ENCODE results near the gene PTDSS2.

DNA sequence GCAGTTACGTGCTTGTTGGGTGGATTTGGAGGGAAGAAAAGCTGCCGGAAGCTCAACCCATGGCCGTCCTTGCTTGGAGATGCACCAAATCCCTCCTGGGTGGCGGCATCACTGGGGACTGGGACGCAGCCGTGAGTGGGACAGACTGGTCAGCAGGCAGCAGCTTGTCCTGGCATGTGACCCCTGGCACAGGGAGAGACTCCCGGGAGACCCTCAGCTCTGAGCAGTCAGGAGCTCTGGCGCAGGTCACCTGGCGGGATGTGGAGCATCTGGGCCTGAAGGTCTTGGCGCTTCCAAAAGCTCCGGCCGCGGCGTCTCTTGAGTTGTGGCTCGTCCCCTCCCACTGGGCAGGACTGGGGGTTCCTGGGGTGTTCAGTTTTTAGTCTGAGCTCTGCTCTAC is 26.3 kb downstream of the PTDSS2 start:
- TF ChIP-seq CHD2 (IDR thresholded peaks at IDR 0.05; ENCODE audit: borderline replicate concordance, low read depth, low read length) (no peak), CTCF (IDR thresholded peaks at IDR 0.05 in 2 of 3, conservative IDR thresholded peaks at IDR 0.05 in 1 of 3; ENCODE audit: control insufficient read depth in 2 of 3, extremely low read depth in 1 of 3, insufficient read depth in 1 of 3, low read depth in 3 of 3, low read length in 3 of 3) (no peak), ZNF217 (IDR thresholded peaks at IDR 0.05) (no peak), ZNF592 (IDR thresholded peaks at IDR 0.05) (no peak), SUPT20H (IDR thresholded peaks at IDR 0.05; ENCODE audit: borderline replicate concordance, control insufficient read depth, low read depth, low read length) (no peak), RAD51 (IDR thresholded peaks at IDR 0.05) (no peak)
- TF ChIP-seq, protein P1, sequence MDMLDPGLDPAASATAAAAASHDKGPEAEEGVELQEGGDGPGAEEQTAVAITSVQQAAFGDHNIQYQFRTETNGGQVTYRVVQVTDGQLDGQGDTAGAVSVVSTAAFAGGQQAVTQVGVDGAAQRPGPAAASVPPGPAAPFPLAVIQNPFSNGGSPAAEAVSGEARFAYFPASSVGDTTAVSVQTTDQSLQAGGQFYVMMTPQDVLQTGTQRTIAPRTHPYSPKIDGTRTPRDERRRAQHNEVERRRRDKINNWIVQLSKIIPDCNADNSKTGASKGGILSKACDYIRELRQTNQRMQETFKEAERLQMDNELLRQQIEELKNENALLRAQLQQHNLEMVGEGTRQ (IDR thresholded peaks at IDR 0.05; ENCODE audit: borderline replicate concordance, low read depth, low read length), result no peak

All from GM12878 (cell line).